ENCODE data around the gene PARD3.

The PARD3 gene

DNA sequence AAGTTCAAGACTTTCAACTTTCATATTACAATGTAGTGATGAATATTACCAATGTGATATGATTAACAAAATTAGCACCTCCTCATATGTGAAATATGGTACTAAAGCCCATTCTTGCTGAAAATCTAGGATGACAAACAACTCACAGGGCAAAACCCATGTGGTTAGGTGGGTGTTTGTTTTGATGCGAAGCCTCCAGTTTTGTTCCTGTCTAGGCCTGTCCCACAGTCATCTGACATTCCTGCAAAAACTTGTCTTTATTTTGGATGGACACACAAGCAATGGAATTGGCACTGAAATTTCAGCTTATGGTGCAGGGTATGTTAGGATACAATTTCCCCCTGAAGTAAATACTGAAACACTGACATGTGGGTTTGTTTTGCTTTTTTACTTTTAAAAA, 95.3 kb downstream of the PARD3 start:
- ChIA-PET CTCF (no interaction called here), POLR2A (no interaction called here)
- TF ChIP-seq, protein P1, sequence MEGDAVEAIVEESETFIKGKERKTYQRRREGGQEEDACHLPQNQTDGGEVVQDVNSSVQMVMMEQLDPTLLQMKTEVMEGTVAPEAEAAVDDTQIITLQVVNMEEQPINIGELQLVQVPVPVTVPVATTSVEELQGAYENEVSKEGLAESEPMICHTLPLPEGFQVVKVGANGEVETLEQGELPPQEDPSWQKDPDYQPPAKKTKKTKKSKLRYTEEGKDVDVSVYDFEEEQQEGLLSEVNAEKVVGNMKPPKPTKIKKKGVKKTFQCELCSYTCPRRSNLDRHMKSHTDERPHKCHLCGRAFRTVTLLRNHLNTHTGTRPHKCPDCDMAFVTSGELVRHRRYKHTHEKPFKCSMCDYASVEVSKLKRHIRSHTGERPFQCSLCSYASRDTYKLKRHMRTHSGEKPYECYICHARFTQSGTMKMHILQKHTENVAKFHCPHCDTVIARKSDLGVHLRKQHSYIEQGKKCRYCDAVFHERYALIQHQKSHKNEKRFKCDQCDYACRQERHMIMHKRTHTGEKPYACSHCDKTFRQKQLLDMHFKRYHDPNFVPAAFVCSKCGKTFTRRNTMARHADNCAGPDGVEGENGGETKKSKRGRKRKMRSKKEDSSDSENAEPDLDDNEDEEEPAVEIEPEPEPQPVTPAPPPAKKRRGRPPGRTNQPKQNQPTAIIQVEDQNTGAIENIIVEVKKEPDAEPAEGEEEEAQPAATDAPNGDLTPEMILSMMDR (IDR thresholded peaks at IDR 0.05; ENCODE audit: insufficient read depth, low read length, missing control alignments): no peak
- no peak for DNase-seq (ENCODE audit: low read depth, low spot score)
- H3K4me3 ChIP-seq (ENCODE audit: low read depth, low read length): no peak overlapping the region

DNA sequence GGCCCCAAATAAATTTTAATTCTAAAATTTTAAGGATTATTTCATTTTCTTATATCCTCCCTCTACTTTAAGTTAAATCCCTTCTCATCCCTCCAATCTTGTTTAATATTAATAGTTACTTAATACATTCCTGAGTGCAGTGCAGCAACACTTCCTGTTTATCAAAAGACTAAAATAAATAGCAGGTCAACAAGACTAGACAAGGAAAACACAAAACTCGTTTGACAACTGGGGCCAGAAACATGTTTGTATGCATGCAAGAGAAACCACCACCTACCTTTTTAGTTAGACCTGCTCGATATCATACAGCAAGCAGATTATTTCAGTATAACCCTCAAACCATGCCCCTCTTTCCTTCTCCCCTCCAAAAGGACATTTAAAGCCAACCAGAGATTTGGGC, 95.8 kb downstream of the PARD3 start:
- TF ChIP-seq, protein P1 (IDR thresholded peaks at IDR 0.05; ENCODE audit: insufficient read depth, low read length, missing control alignments): no peak
- CTCF ChIA-PET: no interaction called here
- DNase-seq (ENCODE audit: low read depth, low spot score): no peak
- POLR2A ChIA-PET: no interaction called here
- no peak overlapping the region for H3K4me3 ChIP-seq (ENCODE audit: low read depth, low read length)

DNA sequence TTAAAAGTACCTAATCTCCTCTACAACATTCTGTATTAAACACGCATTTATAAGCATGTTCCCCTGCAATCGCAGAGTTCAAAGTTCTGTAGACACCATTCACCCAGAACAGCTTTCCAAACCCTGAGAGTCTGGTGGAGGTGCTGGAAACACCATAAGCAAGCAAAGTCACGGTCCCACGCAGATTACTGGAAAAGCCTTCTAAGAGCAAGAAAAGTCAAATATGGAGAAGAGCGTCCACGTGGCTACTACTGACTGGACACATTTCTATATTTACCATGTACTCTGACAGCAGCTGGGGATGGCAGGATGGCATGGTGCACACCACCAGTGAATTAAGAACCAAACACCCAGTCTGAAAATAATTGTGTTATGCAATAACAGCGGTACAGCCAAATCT, 97.7 kb downstream of the PARD3 start:
- TF ChIP-seq, protein P1 (IDR thresholded peaks at IDR 0.05; ENCODE audit: insufficient read depth, low read length, missing control alignments): no peak
- H3K4me3 ChIP-seq (ENCODE audit: low read depth, low read length): no peak overlapping the region
- CTCF ChIA-PET: no interaction called here
- POLR2A ChIA-PET: no interaction called here
- no peak for DNase-seq (ENCODE audit: low read depth, low spot score)

DNA sequence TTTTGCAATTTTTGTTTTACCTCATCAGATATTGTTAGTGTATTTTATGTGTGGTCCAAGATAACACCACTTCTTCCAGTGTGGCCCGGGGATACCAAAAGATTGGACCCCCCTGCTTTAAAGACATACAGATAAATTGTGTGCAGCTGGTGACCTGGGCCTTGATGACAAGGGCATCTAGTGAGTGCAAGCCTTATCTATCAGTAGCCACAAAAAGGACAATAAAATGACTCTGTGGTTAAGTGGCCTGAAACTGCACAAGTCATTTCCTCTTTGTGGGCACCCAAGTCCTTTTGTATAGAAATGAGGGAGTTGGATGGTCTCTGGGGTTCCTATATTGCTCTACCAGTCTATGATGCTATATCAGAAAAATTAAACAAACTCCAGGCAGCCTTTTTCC, 98.1 kb downstream of the PARD3 start:
- TF ChIP-seq, protein P1 (IDR thresholded peaks at IDR 0.05; ENCODE audit: insufficient read depth, low read length, missing control alignments): no peak
- ChIA-PET CTCF (no interaction called here), POLR2A (no interaction called here)
- no peak for DNase-seq (ENCODE audit: low read depth, low spot score)
- no peak overlapping the region for H3K4me3 ChIP-seq (ENCODE audit: low read depth, low read length)

DNA sequence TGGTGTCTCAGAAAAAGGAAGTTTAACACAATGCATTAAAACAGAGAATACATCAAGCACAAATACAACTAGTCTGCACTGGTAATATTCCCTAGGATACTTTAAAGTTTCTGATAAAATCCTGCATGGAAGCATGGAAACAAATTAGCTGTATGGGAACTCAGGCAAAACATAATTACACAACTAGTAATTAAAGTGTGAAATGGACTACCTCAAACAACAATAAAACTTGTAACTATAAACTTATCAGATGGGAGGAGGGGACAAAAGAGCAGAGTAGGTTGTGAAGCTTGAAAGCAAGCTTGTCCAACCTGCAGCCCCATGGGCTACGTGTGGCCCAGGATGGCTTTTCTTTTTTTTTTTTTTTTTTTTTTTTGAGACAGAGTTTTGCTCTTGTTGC, 98.9 kb downstream of the PARD3 start:
- H3K4me3 ChIP-seq (ENCODE audit: low read depth, low read length): no peak overlapping the region
- no peak for DNase-seq (ENCODE audit: low read depth, low spot score)
- TF ChIP-seq, protein P1 (IDR thresholded peaks at IDR 0.05; ENCODE audit: insufficient read depth, low read length, missing control alignments): no peak
- CTCF ChIA-PET: no interaction called here
- POLR2A ChIA-PET: no interaction called here

DNA sequence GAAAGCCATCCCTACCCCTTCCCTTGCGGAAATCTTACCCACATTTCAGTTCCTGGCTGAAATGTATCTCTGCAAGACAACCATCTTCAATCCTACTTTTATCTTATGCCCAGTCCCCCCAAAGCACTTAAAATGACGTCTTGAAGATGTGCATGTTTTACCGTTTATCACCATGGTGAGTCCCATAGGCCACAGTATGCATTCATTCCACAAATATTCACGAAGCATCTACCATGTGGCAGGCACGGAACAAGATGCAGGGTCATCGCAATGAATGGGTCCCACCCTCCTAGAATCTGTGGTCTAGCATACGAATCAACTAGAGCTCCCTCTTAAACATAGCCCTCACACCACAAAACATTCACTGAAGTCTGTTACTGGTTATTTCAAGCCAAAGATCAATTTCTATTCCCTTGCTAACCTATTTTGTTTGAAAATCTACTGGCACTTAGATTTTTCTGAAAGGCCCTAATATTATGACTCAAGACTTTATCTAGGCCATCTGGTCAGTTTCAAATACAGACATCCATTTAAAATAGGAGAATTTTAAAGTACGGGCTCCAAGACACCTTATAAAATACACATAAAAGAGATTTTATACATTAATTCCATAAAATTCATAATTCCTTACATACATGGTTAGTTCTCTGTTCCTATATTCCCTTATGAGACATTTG, 99.4 kb downstream of the PARD3 start:
- H3K4me3 ChIP-seq (ENCODE audit: low read depth, low read length): no peak overlapping the region
- no peak for DNase-seq (ENCODE audit: low read depth, low spot score)
- TF ChIP-seq, protein P1 (IDR thresholded peaks at IDR 0.05; ENCODE audit: insufficient read depth, low read length, missing control alignments): no peak
- POLR2A ChIA-PET: no interaction called here
- CTCF ChIA-PET: no interaction called here

Data from AG04449 (cell line).